GM10266 (cell line): ENCODE measurements around the gene C18orf54.
A peak's percentile ranks its signal among the peaks of the same experiment; 100 is the strongest.

Experiments
- DNase-seq: peaks from one replicate; pipeline ENCODE4 v3.0.0; 2012; ENCODE audit errors: extremely low spot score
- CTCF ChIP-seq: IDR thresholded peaks from 2 replicates; pipeline ENCODE4 v1.5.1; 2012; ENCODE audit warnings: mild to moderate bottlenecking, low read depth; ENCODE audit not compliant: control insufficient read depth, insufficient read depth; ENCODE audit errors: missing control alignments

Gene C18orf54

DNA sequence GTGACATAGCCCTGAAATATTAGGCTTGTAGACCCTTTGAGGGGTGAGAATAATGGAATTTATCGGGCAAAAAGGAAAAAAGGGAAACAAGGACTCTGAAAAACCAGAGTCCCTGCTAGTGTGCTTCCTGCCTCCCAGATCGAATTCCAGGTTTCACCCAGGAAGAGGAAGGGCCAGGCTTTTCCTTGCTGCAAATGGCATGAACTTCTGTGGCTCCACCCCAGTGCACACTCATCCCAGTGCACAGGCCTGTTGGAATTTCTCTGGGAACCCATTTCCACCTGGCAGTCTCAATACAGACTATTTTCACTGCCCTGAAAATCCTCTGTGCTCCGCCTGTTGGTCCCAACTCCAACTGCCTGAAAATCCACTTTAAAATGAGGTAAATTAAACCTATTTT lies 29.9 kb downstream of the C18orf54 start:
- TF ChIP-seq CTCF, result no peak
- no peak for DNase-seq

DNA sequence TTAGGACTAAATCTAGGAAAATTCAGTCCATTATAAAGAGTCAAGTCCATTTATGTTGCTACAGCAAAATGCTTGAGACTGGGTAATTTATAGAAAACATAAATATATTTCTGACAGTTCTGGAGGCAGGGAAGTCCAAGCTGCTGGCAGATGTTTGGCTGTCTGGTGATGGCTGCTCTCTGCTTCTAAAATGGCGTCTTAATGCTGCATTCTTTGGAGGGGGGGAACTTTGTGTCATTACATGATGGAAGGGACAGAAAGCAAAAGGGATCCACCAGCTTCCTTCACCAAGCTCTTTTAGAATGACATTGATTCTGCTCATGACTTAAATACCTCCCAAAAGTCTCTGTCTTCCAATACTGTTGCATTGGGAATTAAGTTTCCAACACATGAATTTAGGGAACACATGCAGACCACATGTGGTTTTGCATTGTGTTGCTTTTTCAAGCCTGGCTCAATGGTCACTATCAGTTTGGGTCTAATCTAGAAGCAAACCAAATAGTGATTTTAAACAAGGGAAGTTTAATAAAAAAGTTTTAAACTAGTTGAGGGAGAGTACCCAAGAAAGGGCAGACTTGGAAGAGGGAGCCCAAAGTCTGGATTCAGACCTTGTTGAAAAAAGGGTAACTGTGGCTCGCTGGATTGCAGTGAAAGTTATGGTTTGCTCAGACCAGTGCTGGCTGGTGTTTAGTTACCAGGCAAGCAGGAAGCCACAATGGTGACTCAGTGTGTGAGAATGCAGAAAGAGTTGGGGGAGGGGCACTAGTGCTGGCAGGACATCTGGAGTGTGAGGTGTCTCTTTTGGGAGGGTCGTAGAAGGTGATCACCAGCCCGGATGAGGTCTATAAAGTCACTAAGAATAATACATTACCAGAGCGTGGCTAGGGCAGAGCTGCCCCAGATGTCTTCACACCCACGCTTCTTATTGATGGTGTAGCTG lies 30.8 kb downstream of the C18orf54 start:
- DNase-seq, result peak; percentile 8
- no peak for TF ChIP-seq CTCF

DNA sequence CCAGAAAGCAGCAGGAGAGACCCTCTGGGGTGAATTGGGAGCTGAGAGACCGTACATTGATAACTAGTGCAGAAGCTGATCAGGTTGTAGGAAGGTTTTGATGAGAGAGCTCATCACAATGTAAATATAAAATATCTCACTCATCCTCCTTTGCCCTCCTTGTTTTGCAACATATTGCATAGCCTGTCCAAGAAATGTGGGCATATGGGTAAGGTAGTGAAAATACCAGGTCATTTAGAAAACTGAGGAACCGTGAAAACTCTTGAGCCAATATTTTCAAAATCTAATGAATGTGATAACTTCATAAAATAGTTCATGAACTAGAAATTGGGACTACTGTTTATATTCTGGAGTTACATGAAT lies 31.4 kb downstream of the C18orf54 start:
- DNase-seq, result no peak
- no peak for TF ChIP-seq CTCF

- DNase-seq, result no peak
- no peak for TF ChIP-seq CTCF
These were observed 33.1 kb downstream of the C18orf54 start for GRCh38 chr18:54390838-54391237.

DNA sequence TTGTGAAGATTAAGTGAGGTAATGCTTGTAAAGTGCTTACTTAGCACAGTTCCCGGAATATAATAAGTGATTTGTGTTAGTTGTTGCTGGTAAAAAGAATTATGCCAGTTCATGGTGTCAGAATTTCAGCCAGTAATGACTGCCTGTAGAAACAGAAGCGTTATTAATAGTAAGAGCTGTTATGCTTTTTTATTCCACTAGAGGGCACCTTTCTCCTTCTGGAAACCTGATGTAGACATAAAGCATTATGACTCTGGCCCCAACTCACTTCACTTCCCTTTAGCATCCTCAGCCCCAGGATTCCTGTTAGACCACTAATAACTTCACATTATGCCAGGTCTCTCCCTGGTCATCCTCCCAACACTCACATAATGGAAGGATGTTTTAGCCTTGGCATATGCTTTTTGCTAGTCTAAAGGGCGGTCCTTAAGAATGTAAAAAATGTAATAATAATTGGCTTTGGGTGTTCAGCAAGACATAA lies 34.9 kb downstream of the C18orf54 start:
- peak; percentile 40 for DNase-seq
- peak; percentile 70 for TF ChIP-seq CTCF

- TF ChIP-seq CTCF, result no peak
- DNase-seq, result no peak
These were observed 36.1 kb downstream of the C18orf54 start for GRCh38 chr18:54393648-54394294.

DNA sequence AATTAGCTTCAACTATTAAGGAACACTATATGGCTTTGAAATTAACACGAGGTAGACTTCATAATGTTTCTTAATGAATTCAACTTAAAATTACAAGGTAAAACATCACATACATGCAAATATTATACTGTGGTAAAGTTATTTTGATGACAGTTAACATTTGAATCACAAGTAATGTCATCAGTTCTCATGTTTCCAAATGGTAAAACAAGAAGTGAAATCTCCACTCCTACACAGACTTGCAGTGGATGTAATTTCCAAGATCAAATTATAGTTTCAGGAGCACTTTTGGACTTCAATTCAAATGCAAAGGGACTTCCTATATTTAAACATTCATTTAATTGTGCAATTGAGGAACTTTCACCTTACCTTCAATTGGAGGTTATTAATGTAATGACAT lies 39.1 kb downstream of the C18orf54 start:
- DNase-seq, result no peak
- TF ChIP-seq CTCF, result no peak
